ENCODE results near the gene MYO18B.

The MYO18B gene

DNA sequence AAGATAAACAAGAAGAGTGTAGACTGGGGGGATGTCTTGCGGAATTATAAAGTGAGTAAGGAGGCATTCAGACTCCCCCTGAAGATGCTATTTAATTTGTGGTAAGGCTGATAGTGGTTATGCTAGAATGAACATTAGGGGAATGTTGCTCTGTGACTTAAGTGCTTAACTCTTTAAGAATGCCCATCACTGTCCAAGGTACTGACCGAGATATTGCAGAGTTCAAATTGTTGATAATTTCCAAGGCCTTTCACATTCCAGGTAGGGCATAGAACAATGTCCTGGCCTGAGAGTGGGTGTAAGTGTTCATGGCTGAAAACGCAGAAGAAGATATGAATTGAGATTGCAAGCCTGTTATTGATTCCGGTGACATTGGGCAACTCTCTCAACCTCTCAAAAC lies 337.0 kb downstream of the MYO18B start:
- H3K27me3 ChIP-seq (ENCODE audit: control insufficient read depth, insufficient read depth, low read length) = no peaks in the 10 kb centered on the region
- no peaks in the 10 kb centered on the region for H3K9me3 ChIP-seq (ENCODE audit: control insufficient read depth, low read depth, low read length)
- H3K4me1 ChIP-seq (ENCODE audit: control insufficient read depth, low read depth, low read length) = no peaks in the 10 kb centered on the region
- H3K27ac ChIP-seq (ENCODE audit: low read length) = no peak overlapping the region
- no peaks in the 10 kb centered on the region for H3K36me3 ChIP-seq (ENCODE audit: control insufficient read depth, low read depth, low read length)
- no peak overlapping the region for H3K9ac ChIP-seq (ENCODE audit: low read length)
- H3K4me3 ChIP-seq (ENCODE audit: low read length) = no peak overlapping the region
